ENCODE results near the gene GPR153.

DNA sequence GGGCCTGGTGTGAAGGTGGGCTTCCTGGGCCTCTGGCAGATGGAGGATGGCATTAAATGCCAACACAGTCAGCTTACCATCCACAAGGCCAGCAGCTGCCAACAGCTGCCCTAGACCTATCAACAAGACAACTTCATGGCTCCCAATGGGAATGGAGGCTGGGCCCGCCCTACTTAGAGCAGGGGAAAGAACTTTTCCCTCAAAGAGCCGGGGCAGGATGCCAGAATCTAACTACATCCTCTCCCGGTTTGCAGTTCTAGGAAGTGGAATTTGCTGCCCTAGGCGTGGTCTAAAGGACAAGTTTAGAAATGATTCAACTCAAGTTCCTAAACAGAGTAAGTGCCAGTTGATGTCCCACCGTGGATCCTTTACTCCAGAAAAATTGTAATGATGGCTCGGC lies 38.3 kb downstream of the GPR153 start:
- TF ChIP-seq, protein P1, sequence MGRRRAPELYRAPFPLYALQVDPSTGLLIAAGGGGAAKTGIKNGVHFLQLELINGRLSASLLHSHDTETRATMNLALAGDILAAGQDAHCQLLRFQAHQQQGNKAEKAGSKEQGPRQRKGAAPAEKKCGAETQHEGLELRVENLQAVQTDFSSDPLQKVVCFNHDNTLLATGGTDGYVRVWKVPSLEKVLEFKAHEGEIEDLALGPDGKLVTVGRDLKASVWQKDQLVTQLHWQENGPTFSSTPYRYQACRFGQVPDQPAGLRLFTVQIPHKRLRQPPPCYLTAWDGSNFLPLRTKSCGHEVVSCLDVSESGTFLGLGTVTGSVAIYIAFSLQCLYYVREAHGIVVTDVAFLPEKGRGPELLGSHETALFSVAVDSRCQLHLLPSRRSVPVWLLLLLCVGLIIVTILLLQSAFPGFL (CRISPR knock-in tag; IDR thresholded peaks at IDR 0.05), result no peak
- TF ChIP-seq, protein P2, sequence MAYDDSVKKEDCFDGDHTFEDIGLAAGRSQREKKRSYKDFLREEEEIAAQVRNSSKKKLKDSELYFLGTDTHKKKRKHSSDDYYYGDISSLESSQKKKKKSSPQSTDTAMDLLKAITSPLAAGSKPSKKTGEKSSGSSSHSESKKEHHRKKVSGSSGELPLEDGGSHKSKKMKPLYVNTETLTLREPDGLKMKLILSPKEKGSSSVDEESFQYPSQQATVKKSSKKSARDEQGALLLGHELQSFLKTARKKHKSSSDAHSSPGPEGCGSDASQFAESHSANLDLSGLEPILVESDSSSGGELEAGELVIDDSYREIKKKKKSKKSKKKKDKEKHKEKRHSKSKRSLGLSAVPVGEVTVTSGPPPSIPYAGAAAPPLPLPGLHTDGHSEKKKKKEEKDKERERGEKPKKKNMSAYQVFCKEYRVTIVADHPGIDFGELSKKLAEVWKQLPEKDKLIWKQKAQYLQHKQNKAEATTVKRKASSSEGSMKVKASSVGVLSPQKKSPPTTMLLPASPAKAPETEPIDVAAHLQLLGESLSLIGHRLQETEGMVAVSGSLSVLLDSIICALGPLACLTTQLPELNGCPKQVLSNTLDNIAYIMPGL (CRISPR knock-in tag; IDR thresholded peaks at IDR 0.05; ENCODE audit: borderline replicate concordance in 1 of 2, low read depth in 1 of 2), result no peak
- TF ChIP-seq ZNF12 (CRISPR knock-in tag; IDR thresholded peaks at IDR 0.05) (no peak), ATF7 (IDR thresholded peaks at IDR 0.05) (no peak), ATF7 (CRISPR knock-in tag; IDR thresholded peaks at IDR 0.05) (no peak)

All from HepG2 (cell line).